RWPE1 (cell line): ENCODE data around the gene BLZF1.
"Not testable (repeated sequence)": the region's sequence is repeated elsewhere in the genome, so short reads cannot be mapped to it uniquely, and the experiment has no call there.

Source experiments
- CTCF ChIA-PET: fragments of 350-600 bp; sonication (Branson Sonifier 250); formaldehyde crosslinking; extraction: SDS; loops from one replicate; lab custom pipeline; 2021; lab: Yijun Ruan, JAX
- POLR2A ChIA-PET: fragments of 400-600 bp; formaldehyde crosslinking; extraction: SDS; loops from one replicate; lab custom pipeline; 2020; ENCODE audit warnings: antibody characterized with exemption; ENCODE audit not compliant: low non-redundant PET; lab: Yijun Ruan, JAX
- DNase-seq: peaks from one replicate; pipeline ENCODE4 v3.0.0; 2012; ENCODE audit warnings: low spot score
- H3K27ac ChIP-seq: fragments of 450-650 bp; 2 replicates; pipeline ENCODE4 v1.5.1; 2017
- TF ChIP-seq, protein P1 (sequence below): fragments of 450-650 bp; conservative IDR thresholded peaks from 2 replicates; pipeline ENCODE4 v1.5.1; 2017; ENCODE audit warnings: low read depth, mild to moderate bottlenecking

The BLZF1 gene

DNA sequence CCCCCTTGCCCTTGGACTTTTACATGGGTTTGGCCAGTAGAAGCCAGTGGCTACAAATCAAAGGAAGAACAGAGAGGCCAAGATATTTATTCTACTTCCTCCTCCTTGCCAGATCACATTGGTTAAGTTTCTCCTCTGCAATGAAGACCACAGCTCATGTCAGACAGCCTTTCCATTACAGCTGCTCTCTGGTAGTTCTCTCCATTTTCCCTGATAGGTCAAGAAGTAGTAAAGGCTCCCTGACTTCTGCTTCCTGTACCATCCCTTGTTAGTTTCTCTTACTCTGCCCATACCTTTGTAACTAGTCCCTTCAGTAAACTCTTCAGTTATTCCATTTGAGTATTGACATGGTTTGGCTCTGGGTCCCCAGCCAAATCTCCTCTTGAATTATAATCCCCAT, 28.2 kb upstream of the BLZF1 start:
- POLR2A ChIA-PET, result no interaction called here
- TF ChIP-seq, protein P1, sequence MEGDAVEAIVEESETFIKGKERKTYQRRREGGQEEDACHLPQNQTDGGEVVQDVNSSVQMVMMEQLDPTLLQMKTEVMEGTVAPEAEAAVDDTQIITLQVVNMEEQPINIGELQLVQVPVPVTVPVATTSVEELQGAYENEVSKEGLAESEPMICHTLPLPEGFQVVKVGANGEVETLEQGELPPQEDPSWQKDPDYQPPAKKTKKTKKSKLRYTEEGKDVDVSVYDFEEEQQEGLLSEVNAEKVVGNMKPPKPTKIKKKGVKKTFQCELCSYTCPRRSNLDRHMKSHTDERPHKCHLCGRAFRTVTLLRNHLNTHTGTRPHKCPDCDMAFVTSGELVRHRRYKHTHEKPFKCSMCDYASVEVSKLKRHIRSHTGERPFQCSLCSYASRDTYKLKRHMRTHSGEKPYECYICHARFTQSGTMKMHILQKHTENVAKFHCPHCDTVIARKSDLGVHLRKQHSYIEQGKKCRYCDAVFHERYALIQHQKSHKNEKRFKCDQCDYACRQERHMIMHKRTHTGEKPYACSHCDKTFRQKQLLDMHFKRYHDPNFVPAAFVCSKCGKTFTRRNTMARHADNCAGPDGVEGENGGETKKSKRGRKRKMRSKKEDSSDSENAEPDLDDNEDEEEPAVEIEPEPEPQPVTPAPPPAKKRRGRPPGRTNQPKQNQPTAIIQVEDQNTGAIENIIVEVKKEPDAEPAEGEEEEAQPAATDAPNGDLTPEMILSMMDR, result no peak
- no peak overlapping the region for H3K27ac ChIP-seq
- CTCF ChIA-PET, result interaction anchor here (0.6 to 1.0 kb wide), 2 partner anchors 8 to 187 kb away, joined by 3 to 4 read pairs; no protein-coding TSS in a partner anchor
- no peak for DNase-seq

DNA sequence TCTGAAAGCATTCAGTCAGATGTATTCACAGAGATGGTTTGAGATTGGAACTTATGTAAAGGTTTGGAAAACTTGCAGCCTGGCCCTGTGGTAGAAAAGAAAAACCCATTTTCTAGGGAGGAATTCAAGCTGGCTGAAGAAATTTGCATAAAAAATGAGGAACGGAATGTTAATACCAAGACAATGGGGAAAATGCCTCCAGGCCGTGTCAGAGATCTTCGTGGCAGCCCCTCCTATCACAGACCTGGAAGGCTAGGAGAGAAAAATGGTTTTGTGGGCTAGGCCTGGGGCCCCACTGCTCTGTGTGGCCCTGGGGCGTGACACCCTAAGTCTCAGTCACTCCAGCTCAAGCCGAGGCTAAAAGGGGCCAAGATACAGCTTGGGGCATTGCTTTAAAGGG, 27.1 kb upstream of the BLZF1 start:
- DNase-seq, result no peak
- ChIA-PET CTCF (interaction anchor here (0.5 kb wide), 1 partner anchor 29 kb away, joined by 3 read pairs; no protein-coding TSS in a partner anchor), POLR2A (no interaction called here)
- TF ChIP-seq, protein P1, result no peak
- H3K27ac ChIP-seq, result no peak overlapping the region

DNA sequence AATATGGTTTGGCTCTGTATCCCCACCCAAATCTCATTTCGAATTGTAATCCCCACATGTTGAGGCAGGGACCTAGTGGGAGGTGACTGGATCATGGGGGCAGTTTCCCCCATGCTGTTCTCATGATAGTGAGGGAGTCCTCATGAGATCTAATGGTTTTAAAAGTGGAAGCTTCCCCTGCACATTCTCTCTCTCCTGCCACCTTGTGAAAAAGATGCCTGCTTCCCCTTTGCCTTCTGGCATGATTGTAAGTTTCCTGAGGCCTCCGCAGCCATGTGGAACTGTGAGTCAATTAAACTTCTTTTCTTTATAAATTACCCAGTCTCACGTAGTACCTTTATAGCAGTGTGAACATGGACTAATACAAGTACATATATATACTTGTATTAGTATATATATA, 25.9 kb upstream of the BLZF1 start:
- DNase-seq, POLR2A ChIA-PET, H3K27ac ChIP-seq: not testable (repeated sequence)
- CTCF ChIA-PET, result interaction anchor here (0.6 kb wide), 1 partner anchor 437 kb away, joined by 4 read pairs; no protein-coding TSS in a partner anchor

DNA sequence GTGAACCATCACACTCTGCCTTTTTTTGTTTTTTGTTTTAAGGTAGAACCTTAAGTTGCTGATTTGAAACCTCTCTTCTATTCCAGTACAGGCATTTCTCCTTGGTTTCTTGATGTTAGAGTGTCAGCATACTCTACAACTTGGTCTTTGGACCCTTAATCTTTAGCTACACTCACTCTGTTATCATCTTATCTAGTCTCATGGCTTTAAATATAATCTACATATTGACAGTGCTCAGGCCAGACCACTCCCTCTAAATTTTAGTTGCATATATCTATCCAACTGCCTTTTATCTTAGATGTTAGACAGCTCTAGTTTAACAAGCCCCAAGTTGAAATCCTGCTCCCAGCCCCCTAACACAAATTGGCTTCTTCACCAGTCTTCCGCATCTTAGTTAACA, 22.5 kb upstream of the BLZF1 start:
- DNase-seq, result no peak
- ChIA-PET CTCF (no interaction called here), POLR2A (no interaction called here)
- no peak overlapping the region for H3K27ac ChIP-seq
- TF ChIP-seq, protein P1, result no peak

DNA sequence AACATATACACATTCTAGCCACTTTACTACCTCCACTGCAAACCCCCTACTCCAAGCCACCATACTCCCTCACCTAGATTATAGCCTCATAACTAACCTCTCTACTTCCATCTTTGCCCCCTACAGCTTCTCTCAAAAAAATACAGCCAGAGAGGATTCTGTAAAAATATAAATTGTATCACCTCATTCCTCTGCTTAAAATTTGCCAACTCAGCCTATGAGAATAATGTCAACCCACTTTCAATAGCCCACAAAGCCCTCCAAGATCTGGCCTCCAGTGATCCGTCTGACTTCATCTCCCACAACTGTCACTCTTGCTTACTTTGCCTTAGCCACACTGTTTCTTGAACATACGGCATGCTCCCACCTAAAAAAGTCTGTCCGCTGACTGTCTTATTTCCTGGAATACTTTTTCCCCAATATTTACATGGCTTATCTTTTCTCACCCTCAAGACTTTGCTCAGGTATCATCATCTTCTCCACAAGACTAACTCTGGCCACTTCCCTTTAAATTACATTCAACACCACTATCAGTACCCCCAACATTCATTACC, 21.9 kb upstream of the BLZF1 start:
- TF ChIP-seq, protein P1, result no peak
- H3K27ac ChIP-seq, result no peak overlapping the region
- ChIA-PET CTCF (interaction anchor here (3.0 kb wide), 1 partner anchor 1004 kb away, joined by 25 read pairs; no protein-coding TSS in a partner anchor), POLR2A (no interaction called here)
- DNase-seq, result no peak

DNA sequence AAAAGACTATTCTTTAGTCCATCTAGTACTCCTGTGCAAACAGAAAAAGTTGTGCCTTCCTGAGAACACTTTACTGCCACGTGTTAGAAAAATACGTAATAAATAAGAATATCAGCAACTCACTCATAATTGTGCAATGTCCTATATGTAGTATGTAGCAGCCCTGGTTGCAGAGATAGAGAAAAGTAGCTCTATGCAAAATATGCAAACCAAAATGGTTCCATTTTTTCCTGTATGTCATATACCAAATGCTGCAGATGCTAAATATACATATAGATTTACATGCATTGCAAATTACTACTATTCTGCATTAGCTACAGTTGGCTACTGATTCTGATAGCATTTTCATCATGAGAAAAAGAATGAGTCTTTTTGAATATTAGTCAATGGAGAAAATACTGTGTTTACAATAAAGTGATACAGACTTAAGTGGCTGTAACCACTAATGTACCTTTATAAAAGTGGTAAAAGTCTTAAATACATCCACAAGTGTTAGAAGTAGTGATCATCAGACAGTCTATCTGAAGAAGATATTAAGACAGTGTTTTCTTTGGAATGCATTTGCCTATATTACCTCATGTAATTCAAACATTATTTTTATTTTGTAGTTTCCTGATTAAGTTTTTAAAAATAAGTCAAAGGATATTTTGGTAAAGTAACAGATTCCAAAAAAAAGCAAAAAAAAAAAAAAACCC, 20.2 kb upstream of the BLZF1 start:
- ChIA-PET POLR2A (no interaction called here), CTCF (interaction anchor here (0.5 to 3.0 kb wide), 17 partner anchors 10 to 1015 kb away, joined by 3 to 25 read pairs (median 4); no protein-coding TSS in a partner anchor)
- no peak overlapping the region for H3K27ac ChIP-seq
- TF ChIP-seq, protein P1, result no peak
- DNase-seq, result no peak
